K562 (cell line): ENCODE measurements around the gene PRAME. TPM values are rescaled to one million over a fixed set of nuclear protein-coding genes. Genes with fewer than 3 reads are reported as not detected.
A peak's percentile ranks its signal among the peaks of the same experiment; 100 is the strongest.

ENCODE experiments used
- ATAC-seq: fragments of 200-7000 bp; cut with Tn5 transposase; 3 replicates; pipeline ENCODE4 v1.9.1; 2020; ENCODE audit warnings: moderate library complexity
- BruUV-seq: library from RNA; stranded (reverse); fragments of 400-500 nt; replicated peaks from 2 replicates; lab custom pipeline; 2021; lab: Mats Ljungman, UMichigan
- CTCF ChIA-PET: fragments of 300-600 bp; formaldehyde crosslinking; extraction: SDS; loops from one replicate; lab custom pipeline; 2021; ENCODE audit warnings: low intra/inter-chr PET ratio; lab: Yijun Ruan, JAX
- POLR2A ChIA-PET: fragments of 300-600, 350-650 bp; sonication (Branson Sonifier 250); formaldehyde crosslinking; extraction: SDS; loops from one replicate; lab custom pipeline; 2021; ENCODE audit warnings: antibody characterized with exemption, inconsistent platforms; lab: Yijun Ruan, JAX
- DNase-seq, 4 experiments: peaks; one replicate each; pipeline versions ENCODE4 v3.0.0 to v3.0.0-alpha.2; 2011 to 2018; ENCODE audit warnings: low spot score in 3 of 4, mixed read lengths in 3 of 4; ENCODE audit errors: extremely low read depth in 1 of 4
- FAIRE-seq: peaks from 2 replicates; lab custom pipeline; 2011; peaks lifted over from hg19 to GRCh38; lab: Jason Lieb, UNC
- H2AFZ ChIP-seq: 2 replicates; pipeline ENCODE4 v1.6.0; 2011; ENCODE audit warnings: low read depth, low read length, control low read depth, inconsistent platforms
- H3K27ac ChIP-seq: fragments of 200-600 bp; 3 replicates; pipeline ENCODE4 v1.8.0; 2011; ENCODE audit warnings: low read depth, mild to moderate bottlenecking, control low read depth, inconsistent platforms, low read length, moderate library complexity, mixed read lengths; ENCODE audit errors: extremely low read depth
- H3K27me3 ChIP-seq, 2 experiments: fragments of 300-600 bp in 1 of 2; 2 replicates in 1 of 2; 3 replicates in 1 of 2; pipeline versions ENCODE4 v1.6.0 to v1.8.0; 2011; ENCODE audit warnings: inconsistent platforms in 2 of 2, low read length in 2 of 2, mild to moderate bottlenecking in 1 of 2, mixed read lengths in 1 of 2, moderate library complexity in 1 of 2; ENCODE audit not compliant: control insufficient read depth in 2 of 2, insufficient read depth in 2 of 2
- H3K36me3 ChIP-seq: fragments of 300-600 bp; 3 replicates; pipeline ENCODE4 v1.8.0; 2011; ENCODE audit warnings: mild to moderate bottlenecking, low read length, inconsistent platforms; ENCODE audit not compliant: control insufficient read depth, insufficient read depth
- H3K4me1 ChIP-seq, 2 experiments: fragments of 200-600 bp in 1 of 2; replicated peaks in 1 of 2; 2 replicates in 1 of 2; 3 replicates in 1 of 2; pipeline versions ENCODE4 v1.5.1 to v1.8.0; 2011; ENCODE audit warnings: inconsistent platforms in 2 of 2, low read length in 2 of 2, mild to moderate bottlenecking in 1 of 2, mixed read lengths in 1 of 2, moderate library complexity in 1 of 2; ENCODE audit not compliant: control insufficient read depth in 2 of 2, insufficient read depth in 2 of 2
- H3K4me2 ChIP-seq: 2 replicates; pipeline ENCODE4 v1.6.1; 2011; ENCODE audit warnings: low read length, control low read depth, inconsistent platforms, mixed read lengths; ENCODE audit not compliant: insufficient read depth
- H3K4me3 ChIP-seq: fragments of 200-600 bp; sonication (generic), shearing (Covaris generic); 2 replicates; pipeline ENCODE4 v1.5.1; 2016; ENCODE audit warnings: control low read depth, inconsistent platforms
- H3K79me2 ChIP-seq: fragments of 200-600 bp; 3 replicates; pipeline ENCODE4 v1.8.0; 2011; ENCODE audit warnings: low read length, inconsistent platforms; ENCODE audit not compliant: control insufficient read depth, insufficient read depth
- H3K9ac ChIP-seq, 2 experiments: 2 replicates each; pipeline versions ENCODE4 v1.6.0 to v1.6.1; 2011; ENCODE audit warnings: low read depth in 2 of 2, low read length in 2 of 2, control low read depth in 1 of 2, inconsistent platforms in 1 of 2, mild to moderate bottlenecking in 1 of 2, mixed read lengths in 1 of 2; ENCODE audit not compliant: insufficient read depth in 1 of 2
- H3K9me1 ChIP-seq: one replicate; pipeline ENCODE4 v1.6.0; 2011; ENCODE audit warnings: inconsistent platforms, mild to moderate bottlenecking, low read length, moderate library complexity; ENCODE audit not compliant: control insufficient read depth, insufficient read depth
- H3K9me3 ChIP-seq: replicated peaks from 2 replicates; pipeline ENCODE4 v1.5.1; 2011; ENCODE audit warnings: low read depth, low read length, inconsistent platforms; ENCODE audit not compliant: control insufficient read depth, insufficient read depth
- H4K20me1 ChIP-seq: replicated peaks from 2 replicates; pipeline ENCODE4 v1.6.1; 2011; ENCODE audit warnings: low read length, inconsistent platforms, mixed read lengths; ENCODE audit not compliant: control insufficient read depth, insufficient read depth
- ATF1 ChIP-seq, 2 experiments: fragments of 450-650 bp in 1 of 2; IDR thresholded peaks; 2 replicates each; pipeline ENCODE4 v1.6.1; 2016; ENCODE audit warnings: missing compliant biosample characterization in 1 of 2, missing genetic modification characterization in 1 of 2
- BRCA1 ChIP-seq, 2 experiments: fragments of 450-650 bp in 1 of 2; sonication (generic) in 1 of 2; formaldehyde crosslinking in 1 of 2; IDR thresholded peaks; 2 replicates each; pipeline versions ENCODE4 v1.5.0 to v1.6.1; 2017 to 2020; ENCODE audit warnings: mild to moderate bottlenecking in 1 of 2, missing genetic modification reagents in 1 of 2
- FOXA3 ChIP-seq, 2 experiments: fragments of 450-650 bp in 1 of 2; sonication (generic) in 1 of 2; formaldehyde crosslinking; IDR thresholded peaks in 1 of 2; conservative IDR thresholded peaks in 1 of 2; 2 replicates each; pipeline versions ENCODE4 v1.4.0 to v1.8.0; 2020 to 2022; ENCODE audit warnings: mild to moderate bottlenecking in 2 of 2, missing genetic modification reagents in 1 of 2
- FOXP1 ChIP-seq: sonication (generic); formaldehyde crosslinking; IDR thresholded peaks from 2 replicates; pipeline ENCODE4 v1.8.0; 2022; ENCODE audit warnings: mild to moderate bottlenecking, missing genetic modification reagents
- JUN ChIP-seq, 2 experiments: sonication (generic) in 1 of 2; formaldehyde crosslinking in 1 of 2; IDR thresholded peaks; 2 replicates each; pipeline versions ENCODE4 v1.6.1 to v1.8.0; 2012 to 2022; ENCODE audit warnings: borderline replicate concordance in 2 of 2, mild to moderate bottlenecking in 2 of 2, improper control_type of control experiment in 1 of 2, low read depth in 1 of 2, low read length in 1 of 2, missing genetic modification reagents in 1 of 2
- PML ChIP-seq: IDR thresholded peaks from 2 replicates; pipeline ENCODE4 v1.6.1; 2012; ENCODE audit warnings: low read length, inconsistent platforms
- POLR2AphosphoS2 ChIP-seq: IDR thresholded peaks from 2 replicates; pipeline ENCODE4 v1.6.1; 2012; ENCODE audit warnings: low read length, improper control_type of control experiment
- TEAD1 ChIP-seq, 2 experiments: fragments of 450-650 bp in 1 of 2; sonication (generic) in 1 of 2; formaldehyde crosslinking; IDR thresholded peaks; 2 replicates each; pipeline versions ENCODE4 v1.4.0 to v1.8.0; 2020 to 2022; ENCODE audit warnings: mild to moderate bottlenecking in 2 of 2, missing genetic modification reagents in 1 of 2
- TEAD4 ChIP-seq, 2 experiments: sonication (generic) in 1 of 2; formaldehyde crosslinking in 1 of 2; IDR thresholded peaks; 2 replicates each; pipeline versions ENCODE4 v1.6.1 to v1.8.0; 2012 to 2022; ENCODE audit warnings: borderline replicate concordance in 1 of 2, inconsistent platforms in 1 of 2, low read length in 1 of 2, mild to moderate bottlenecking in 1 of 2, missing genetic modification reagents in 1 of 2
- USF1 ChIP-seq: sonication (generic); formaldehyde crosslinking; IDR thresholded peaks from 2 replicates; pipeline ENCODE4 v1.9.0; 2022; ENCODE audit warnings: mild to moderate bottlenecking, missing genetic modification reagents
- XRCC5 ChIP-seq: fragments of 200-400 bp; formaldehyde crosslinking; IDR thresholded peaks from 2 replicates; pipeline ENCODE4 v1.6.1; 2017; ENCODE audit warnings: low read depth, mild to moderate bottlenecking, low read length
- ZFPM2 ChIP-seq: fragments of 250-450 bp; sonication (Bioruptor Pico); IDR thresholded peaks from 2 replicates; pipeline ENCODE4 v1.5.1; 2022; ENCODE audit warnings: mild to moderate bottlenecking
- ZNF143 ChIP-seq: sonication (generic); formaldehyde crosslinking; IDR thresholded peaks from 2 replicates; pipeline ENCODE4 v1.9.0; 2022; ENCODE audit warnings: mild to moderate bottlenecking, missing genetic modification reagents
- ZNF24 ChIP-seq: fragments of 450-650 bp; IDR thresholded peaks from 2 replicates; pipeline ENCODE4 v1.6.1; 2016
- ZNF263 ChIP-seq: sonication (generic); formaldehyde crosslinking; IDR thresholded peaks from 2 replicates; pipeline ENCODE4 v1.8.0; 2022; ENCODE audit warnings: mild to moderate bottlenecking, missing genetic modification reagents, borderline replicate concordance
- ZNF3 ChIP-seq: fragments of 250-450 bp; sonication (Bioruptor Pico); IDR thresholded peaks from 2 replicates; pipeline ENCODE4 v1.5.0; 2021; ENCODE audit warnings: mild to moderate bottlenecking, moderate library complexity
- ZNF639 ChIP-seq, 2 experiments: fragments of 200-800 bp in 1 of 2; sonication (Bioruptor generic) in 1 of 2; sonication (generic) in 1 of 2; formaldehyde crosslinking in 1 of 2; IDR thresholded peaks in 1 of 2; conservative IDR thresholded peaks in 1 of 2; 2 replicates each; pipeline versions ENCODE4 v1.5.0 to v1.6.1; 2016 to 2020; ENCODE audit warnings: missing compliant biosample characterization in 1 of 2, missing genetic modification characterization in 1 of 2, missing genetic modification reagents in 1 of 2
- WGBS: fragments of 100-300 bp; shearing (Covaris generic); methylation state at CpG from one replicate; pipeline ENCODE4 v1.1.6; 2016; ENCODE audit warnings: low coverage, mixed read lengths; ENCODE audit not compliant: insufficient coverage; ENCODE audit errors: missing lambda C conversion rate; 5-methylcytosine and 5-hydroxymethylcytosine counted together
- in situ Hi-C: fragments of 300-500 bp; cut with MboI; formaldehyde crosslinking; loops from 4 replicates; pipeline ENCODE4 v1.15.0; 2018; ENCODE audit warnings: inconsistent platforms, mixed read lengths
- intact Hi-C: fragments of 100-400 bp; cut with micrococcal nuclease; formaldehyde crosslinking; loops from 2 replicates; pipeline ENCODE4 v1.14.2; 2022
- polyA plus RNA-seq, 8 experiments: library from polyadenylated mRNA; depleted of rRNA in 4 of 8; stranded (reverse) in 5 of 8; unstranded in 3 of 8; fragments of >200 nt; fragmentation: Nextera tagmentation in 2 of 8; fragmentation: Illumina TruSeq in 1 of 8; extraction: Ambion mirVana in 2 of 8; extraction: Trizol in 1 of 8; gene quantifications; 2 replicates each; pipeline versions ENCODE4 v1.2.1 to v1.2.3, GENCODE V29; 2011 to 2014; ENCODE audit warnings: inconsistent platforms in 1 of 8, missing spikeins in 1 of 8
- total RNA-seq, 7 experiments: library from RNA; depleted of rRNA in 6 of 7; stranded (reverse); fragments of >200 nt in 6 of 7; fragmentation: Illumina TruSeq in 2 of 7; extraction: Trizol in 2 of 7; gene quantifications; 2 replicates each; pipeline versions ENCODE4 v1.2.1 to v1.2.3, GENCODE V29; 2011 to 2021; ENCODE audit warnings: low replicate concordance in 1 of 7

Gene PRAME
- total and polyA plus RNA-seq, 9 of the 15 experiments (the other 6 are each of a cell fraction or from before 2014, with no cell fraction given) = 662 to 2,141 (median 1,142) TPM

GRCh38 chr22:22587577-22588188 lies 28.6 kb upstream of the PRAME start:
- intact Hi-C loops = loop anchor here (1.0 kb wide), 2 partner anchors 28 to 123 kb away; partner anchors contain the start of gene PRAME
- CTCF ChIA-PET = interaction anchor here (0.6 to 4.8 kb wide), 15 partner anchors 9 to 165 kb away, joined by 3 to 41 read pairs (median 8); partner anchors contain the start of genes PRAME and ZNF280B
- WGBS = 2% methylated on average over 3 of the region's 3 CpGs
- DNase-seq = no peak
- Histone ChIP-seq H3K36me3 (no peaks in the 10 kb centered on the region), H4K20me1 (peaks cover 3% of the 10 kb centered on the region), H3K4me3 (no peak overlapping the region), H3K79me2 (no peaks in the 10 kb centered on the region), H3K27me3 (peaks cover 24 to 28% of the 10 kb centered on the region in 2 experiments), H3K9me1 (no peaks in the 10 kb centered on the region), H3K27ac (no peak overlapping the region), H3K9me3 (no peaks in the 10 kb centered on the region), H2AFZ (no peak overlapping the region), H3K4me2 (no peak overlapping the region), H3K4me1 (no peaks in the 10 kb centered on the region), H3K9ac (no peak overlapping the region)
- POLR2A ChIA-PET = interaction anchor here (0.6 to 6.7 kb wide), 31 partner anchors 9 to 198 kb away, joined by 3 to 76 read pairs (median 4); partner anchors contain the start of genes PRAME and ZNF280A
- in situ Hi-C loops = loop anchor here (5.0 kb wide), 1 partner anchor 380 kb away; no protein-coding TSS in a partner anchor
- BruUV-seq = no TSS peak
- no peak for FAIRE-seq
- ATAC-seq = peak; percentile 6
- TF ChIP-seq FOXP1 (CRISPR knock-in tag) = peak; percentile 70
- no peak for TF ChIP-seq ATF1 (CRISPR knock-in tag; IDR thresholded peaks at IDR 0.05)
- no peak for TF ChIP-seq ATF1 (tag; IDR thresholded peaks at IDR 0.05)
- TF ChIP-seq BRCA1 (IDR thresholded peaks at IDR 0.05) = no peak
- TF ChIP-seq BRCA1 (CRISPR knock-in tag; IDR thresholded peaks at IDR 0.05) = 0 out of 2 replicates have a peak, but pooled peaks have one; percentile 79
- TF ChIP-seq USF1 (CRISPR knock-in tag) = peak; percentile 51; the same call in 1 of the 2 replicates
- peak in 1 of 2 experiments; percentile 62; a peak in 2 of 4 replicates for TF ChIP-seq FOXA3 (CRISPR knock-in tag; conservative IDR thresholded peaks at IDR 0.05 in 1 of 2, IDR thresholded peaks at IDR 0.05 in 1 of 2)
- TF ChIP-seq ZNF3 = no peak
- no peak for TF ChIP-seq TEAD4 (IDR thresholded peaks at IDR 0.05; ENCODE audit: low read length)
- peak; percentile 87; the same call in 1 of the 2 replicates for TF ChIP-seq TEAD4 (CRISPR knock-in tag; IDR thresholded peaks at IDR 0.05; ENCODE audit: borderline replicate concordance)
- TF ChIP-seq ZNF143 (CRISPR knock-in tag) = peak; percentile 56; the same call in 1 of the 2 replicates
- no peak for TF ChIP-seq ZFPM2 (CRISPR knock-in tag)
- TF ChIP-seq PML = 0 out of 2 replicates have a peak, but pooled peaks have one; percentile 5
- TF ChIP-seq POLR2AphosphoS2 = no peak
- no peak for TF ChIP-seq JUN (IDR thresholded peaks at IDR 0.05; ENCODE audit: borderline replicate concordance, low read depth, low read length)
- 0 out of 2 replicates have a peak, but pooled peaks have one; percentile 55 for TF ChIP-seq JUN (CRISPR knock-in tag; IDR thresholded peaks at IDR 0.05; ENCODE audit: borderline replicate concordance)
- no peak for TF ChIP-seq ZNF24
- peak in 1 of 2 experiments; percentile 65; a peak in 1 of 4 replicates for TF ChIP-seq TEAD1 (CRISPR knock-in tag; IDR thresholded peaks at IDR 0.05)
- peak in 1 of 2 experiments; percentile 75; a peak in 1 of 4 replicates for TF ChIP-seq ZNF639 (CRISPR knock-in tag; conservative IDR thresholded peaks at IDR 0.05 in 1 of 2, IDR thresholded peaks at IDR 0.05 in 1 of 2)
- TF ChIP-seq XRCC5 = 0 out of 2 replicates have a peak, but pooled peaks have one; percentile 27
- 0 out of 2 replicates have a peak, but pooled peaks have one; percentile 13 for TF ChIP-seq ZNF263 (CRISPR knock-in tag)
